Activated CD4-positive, alpha-beta T cell treated with anti-CD3 and anti-CD28 coated beads, Interleukin-2, amount 10 ng/mL, durations not matched to agents 24 days and 14 days (primary cell): ENCODE measurements around the gene DNAJB4. TPM values are rescaled to one million over a fixed set of nuclear protein-coding genes. Genes with fewer than 3 reads are reported as not detected.
"Not testable (repeated sequence)": the region's sequence is repeated elsewhere in the genome, so short reads cannot be mapped to it uniquely, and the experiment has no call there.

Source experiments
- DNase-seq: peaks from one replicate; pipeline ENCODE4 v3.0.0; 2022
- H3K27ac Mint-ChIP-seq: one replicate; pipeline ENCODE4 v1.8.0; 2022; ENCODE audit warnings: mild to moderate bottlenecking, mixed read lengths
- H3K27me3 Mint-ChIP-seq: one replicate; pipeline ENCODE4 v1.8.0; 2022; ENCODE audit warnings: mixed read lengths
- H3K36me3 Mint-ChIP-seq: one replicate; pipeline ENCODE4 v1.8.0; 2022; ENCODE audit warnings: low read depth, mild to moderate bottlenecking, mixed read lengths
- H3K4me1 Mint-ChIP-seq: one replicate; pipeline ENCODE4 v1.8.0; 2021; ENCODE audit warnings: mixed read lengths
- H3K4me3 Mint-ChIP-seq: one replicate; pipeline ENCODE4 v1.8.0; 2022; ENCODE audit warnings: mild to moderate bottlenecking, moderate library complexity, mixed read lengths
- H3K9me3 Mint-ChIP-seq: one replicate; pipeline ENCODE4 v1.8.0; 2021; ENCODE audit warnings: mixed read lengths
- intact Hi-C: fragments of 100-400 bp; cut with micrococcal nuclease; formaldehyde crosslinking; loops from one replicate; pipeline ENCODE4 v1.15.1; 2023
- total RNA-seq: library from RNA; stranded (reverse); gene quantifications from 2 replicates; pipeline ENCODE4 v1.2.3, GENCODE V29; 2022

The DNAJB4 gene
- total RNA-seq, 1 donor from 2014 or later: 11.0 TPM

DNA sequence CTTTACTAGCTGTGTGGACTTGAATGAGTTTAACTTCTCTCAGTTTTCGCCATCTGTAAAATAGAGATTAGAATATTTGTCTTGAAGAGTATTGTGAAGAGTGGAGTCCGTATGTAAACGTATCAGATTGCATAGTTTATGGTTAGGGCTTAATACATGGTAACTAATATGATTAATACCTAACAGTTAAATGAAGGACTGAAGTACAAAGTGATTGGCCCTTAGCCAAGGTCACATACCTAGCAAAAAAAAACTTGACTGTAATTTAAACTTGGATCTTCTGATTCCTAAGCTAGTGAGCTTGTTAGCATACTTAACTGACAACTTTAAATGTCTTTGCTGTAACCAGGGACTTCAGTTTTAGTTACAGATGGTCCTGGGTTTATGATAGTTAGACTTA, 42.9 kb downstream of the DNAJB4 start:
- peaks cover 25% of the 10 kb centered on the region for H3K4me1 Mint-ChIP-seq
- H3K36me3 Mint-ChIP-seq: no peaks in the 10 kb centered on the region
- DNase-seq: no peak
- H3K27ac Mint-ChIP-seq: no peak overlapping the region
- H3K27me3 Mint-ChIP-seq: peaks cover 48% of the 10 kb centered on the region
- intact Hi-C loops: loop anchor here (2.0 to 10.0 kb wide), 2 partner anchors 67 to 365 kb away; partner anchors contain the start of gene ZZZ3
- no peaks in the 10 kb centered on the region for H3K9me3 Mint-ChIP-seq
- H3K4me3 Mint-ChIP-seq: no peak overlapping the region

DNA sequence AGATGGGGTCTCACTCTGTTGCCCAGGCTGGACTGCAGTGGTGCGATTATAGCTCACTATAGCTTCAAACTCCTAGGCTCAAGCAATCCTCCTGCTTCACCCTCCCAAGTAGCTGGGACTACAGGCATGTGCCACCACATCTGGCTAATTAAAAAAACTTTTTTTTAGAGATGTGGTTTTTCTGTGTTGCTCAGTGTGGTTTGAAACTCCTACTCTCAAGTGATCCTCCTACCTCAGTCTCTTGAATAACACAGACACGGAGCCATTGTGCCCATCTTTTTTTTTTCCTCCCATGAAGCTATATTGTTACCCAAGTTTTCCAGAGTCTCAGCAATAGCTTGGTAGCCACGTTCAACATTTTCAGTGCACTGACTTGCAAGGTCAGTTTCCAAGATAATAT, 43.7 kb downstream of the DNAJB4 start:
- Mint-ChIP-seq H3K9me3 (no peaks in the 10 kb centered on the region), H3K4me3 (no peak overlapping the region), H3K4me1 (peaks cover 28% of the 10 kb centered on the region), H3K27ac (no peak overlapping the region), H3K36me3 (no peaks in the 10 kb centered on the region), H3K27me3 (peaks cover 41% of the 10 kb centered on the region)
- peak; percentile 34 for DNase-seq
- intact Hi-C loops: loop anchor here (10.0 kb wide), 1 partner anchor 66 kb away; no protein-coding TSS in a partner anchor

DNA sequence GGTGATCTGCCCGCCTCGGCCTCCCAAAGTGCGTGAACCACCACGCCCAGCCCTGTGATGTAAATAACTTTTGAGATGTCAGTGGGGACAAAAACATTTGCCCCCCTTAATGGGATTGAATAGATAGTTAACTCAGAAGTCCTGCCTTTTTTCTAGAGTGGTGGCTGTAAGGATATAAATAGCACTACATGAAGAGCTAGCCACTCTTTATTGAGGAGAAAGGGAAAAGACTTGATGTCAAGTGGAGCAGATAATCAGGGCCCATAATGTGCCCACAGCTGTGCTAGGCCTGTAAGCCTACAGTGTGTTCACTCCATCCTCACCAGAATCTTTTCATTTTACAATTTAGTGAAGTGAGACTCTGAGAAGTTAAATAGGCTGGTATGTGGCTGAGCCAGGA, 44.7 kb downstream of the DNAJB4 start:
- H3K9me3 Mint-ChIP-seq: no peaks in the 10 kb centered on the region
- no peak overlapping the region for H3K27ac Mint-ChIP-seq
- DNase-seq: no peak
- peaks cover 28% of the 10 kb centered on the region for H3K4me1 Mint-ChIP-seq
- intact Hi-C loops: loop anchor here (10.0 kb wide), 1 partner anchor 65 kb away; no protein-coding TSS in a partner anchor
- no peak overlapping the region for H3K4me3 Mint-ChIP-seq
- no peaks in the 10 kb centered on the region for H3K36me3 Mint-ChIP-seq
- H3K27me3 Mint-ChIP-seq: peaks cover 36% of the 10 kb centered on the region

DNA sequence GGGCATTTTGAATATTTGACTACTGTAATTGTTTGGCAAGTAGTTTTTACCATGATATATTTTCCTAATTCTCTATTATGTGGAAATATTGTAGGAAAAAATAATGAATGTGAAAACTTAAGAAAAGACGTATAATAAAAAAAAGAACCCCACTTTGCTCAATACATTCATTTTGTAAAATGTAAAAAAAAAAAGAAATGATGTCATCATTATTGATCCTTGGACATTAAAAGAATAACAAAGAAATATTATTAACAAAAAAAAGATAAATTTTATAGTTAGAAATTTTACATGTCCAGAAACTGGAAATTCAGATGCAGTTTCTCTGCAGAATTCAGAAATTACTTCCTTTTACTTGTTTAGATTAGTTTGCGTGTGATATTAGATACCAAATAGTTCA, 46.3 kb downstream of the DNAJB4 start:
- H3K27me3 Mint-ChIP-seq: peaks cover 23% of the 10 kb centered on the region
- intact Hi-C loops: no loop called here
- no peak overlapping the region for H3K27ac Mint-ChIP-seq
- H3K4me1 Mint-ChIP-seq: peaks cover 20% of the 10 kb centered on the region
- peaks cover 7% of the 10 kb centered on the region for H3K9me3 Mint-ChIP-seq
- H3K4me3 Mint-ChIP-seq: no peak overlapping the region
- DNase-seq: no peak
- H3K36me3 Mint-ChIP-seq: no peaks in the 10 kb centered on the region

DNA sequence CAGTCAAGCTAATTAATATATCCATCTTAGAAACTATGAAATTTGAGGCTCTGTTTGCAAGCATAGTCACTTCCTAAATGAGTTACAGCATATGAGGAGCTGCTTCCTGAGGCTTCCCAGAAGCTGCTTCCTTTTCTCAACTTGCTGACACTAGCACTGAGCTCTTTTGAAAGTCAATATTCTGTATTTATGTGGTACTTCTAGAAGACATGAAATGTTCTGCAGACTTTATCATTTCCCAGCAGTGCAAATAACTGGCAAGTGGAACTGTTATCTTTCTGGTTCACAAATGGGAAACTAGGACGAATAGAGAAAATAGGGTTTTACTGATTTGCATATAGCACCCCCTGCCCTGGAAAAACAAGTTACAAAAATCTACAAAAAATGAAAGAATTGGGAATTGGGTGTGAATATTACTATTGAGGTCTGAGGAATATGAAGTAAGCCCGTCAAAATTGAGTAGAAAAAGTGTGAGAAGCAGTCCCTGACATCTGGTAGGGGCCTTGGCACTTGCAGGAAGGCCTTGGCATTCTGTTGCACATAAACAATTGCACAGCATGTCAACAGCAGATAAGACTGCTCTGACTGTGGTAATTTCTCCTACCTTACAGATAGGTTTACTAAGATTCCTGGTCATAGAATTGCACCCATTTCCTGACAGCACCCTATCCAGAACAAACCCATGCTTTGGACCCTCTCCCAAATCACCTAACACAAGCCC, 48.1 kb downstream of the DNAJB4 start:
- intact Hi-C loops: no loop called here
- Mint-ChIP-seq H3K36me3 (no peaks in the 10 kb centered on the region), H3K27ac (no peak overlapping the region), H3K4me1 (peaks cover 14% of the 10 kb centered on the region), H3K9me3 (peaks cover 7% of the 10 kb centered on the region), H3K27me3 (peaks cover 11% of the 10 kb centered on the region), H3K4me3 (no peak overlapping the region)
- no peak for DNase-seq

DNA sequence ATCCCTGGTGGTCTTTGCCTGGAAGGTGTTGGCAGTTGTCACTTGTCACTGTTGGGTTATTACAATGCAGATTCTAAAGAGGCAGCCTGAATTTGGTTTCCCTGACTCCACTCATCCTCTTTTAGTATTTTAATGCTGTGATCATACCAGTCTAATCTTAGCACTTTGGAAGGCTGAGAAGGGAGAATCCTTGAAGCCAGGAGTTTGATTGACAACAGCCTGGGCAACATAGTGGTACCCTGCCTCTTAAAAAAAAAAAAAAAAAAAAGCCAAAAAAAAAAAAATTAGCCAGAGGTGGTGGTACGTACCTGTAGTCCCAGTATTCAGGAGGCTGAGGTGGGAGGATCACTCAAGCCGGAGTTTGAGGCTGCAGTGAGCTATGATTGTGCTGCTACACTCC, 48.8 kb downstream of the DNAJB4 start:
- Mint-ChIP-seq H3K27ac (no peak overlapping the region), H3K4me3 (no peak overlapping the region), H3K9me3 (peaks cover 7% of the 10 kb centered on the region), H3K36me3 (no peaks in the 10 kb centered on the region), H3K27me3 (peaks cover 8% of the 10 kb centered on the region), H3K4me1 (peaks cover 11% of the 10 kb centered on the region)
- no peak for DNase-seq
- intact Hi-C loops: no loop called here

DNA sequence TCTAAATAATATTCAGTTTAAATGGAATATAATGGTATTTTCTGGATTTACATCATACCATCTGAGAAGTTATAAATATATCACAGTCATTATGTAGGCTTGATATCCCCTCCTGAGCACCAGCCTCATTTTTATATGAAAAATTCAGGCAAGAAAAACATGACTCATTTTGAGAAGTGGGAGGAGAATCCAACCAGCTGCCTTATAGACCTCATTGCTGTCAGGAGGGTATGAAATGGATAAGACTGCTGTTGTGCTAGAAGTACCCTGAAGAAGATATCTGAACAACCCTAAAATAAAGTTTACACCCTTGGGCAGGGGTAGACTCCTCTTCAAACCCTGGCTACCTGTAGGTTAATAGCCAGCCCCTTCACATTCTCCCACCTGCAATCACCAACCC, 49.8 kb downstream of the DNAJB4 start:
- H3K4me1 Mint-ChIP-seq: peaks cover 8% of the 10 kb centered on the region
- no peak overlapping the region for H3K4me3 Mint-ChIP-seq
- no peaks in the 10 kb centered on the region for H3K36me3 Mint-ChIP-seq
- intact Hi-C loops: no loop called here
- H3K27me3 Mint-ChIP-seq: peaks cover 12% of the 10 kb centered on the region
- peaks cover 7% of the 10 kb centered on the region for H3K9me3 Mint-ChIP-seq
- H3K27ac Mint-ChIP-seq: no peak overlapping the region
- no peak for DNase-seq

DNA sequence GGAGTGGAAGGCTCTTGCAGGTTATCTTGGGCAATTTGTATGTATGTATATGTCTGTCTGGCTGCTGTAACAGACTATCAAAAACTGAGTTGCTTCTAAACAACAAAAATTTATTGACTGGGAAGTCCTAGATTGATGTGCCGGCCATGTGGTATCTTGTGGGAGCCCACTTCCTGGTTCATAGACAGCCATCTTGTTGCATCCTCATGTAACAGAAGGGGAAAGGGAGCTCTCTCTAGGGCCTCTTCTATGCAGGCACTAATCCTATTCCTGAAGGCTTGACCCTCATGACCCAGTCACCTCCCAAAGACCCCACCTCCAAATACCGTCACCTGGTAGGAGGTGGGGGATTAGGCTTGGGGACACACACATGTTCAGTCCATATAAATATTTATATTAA, 50.2 kb downstream of the DNAJB4 start:
- peaks cover 12% of the 10 kb centered on the region for H3K27me3 Mint-ChIP-seq
- H3K9me3 Mint-ChIP-seq: peaks cover 7% of the 10 kb centered on the region
- intact Hi-C loops: no loop called here
- H3K27ac Mint-ChIP-seq: no peak overlapping the region
- H3K4me3 Mint-ChIP-seq: no peak overlapping the region
- DNase-seq: no peak
- H3K36me3 Mint-ChIP-seq: no peaks in the 10 kb centered on the region
- H3K4me1 Mint-ChIP-seq: peaks cover 8% of the 10 kb centered on the region

DNA sequence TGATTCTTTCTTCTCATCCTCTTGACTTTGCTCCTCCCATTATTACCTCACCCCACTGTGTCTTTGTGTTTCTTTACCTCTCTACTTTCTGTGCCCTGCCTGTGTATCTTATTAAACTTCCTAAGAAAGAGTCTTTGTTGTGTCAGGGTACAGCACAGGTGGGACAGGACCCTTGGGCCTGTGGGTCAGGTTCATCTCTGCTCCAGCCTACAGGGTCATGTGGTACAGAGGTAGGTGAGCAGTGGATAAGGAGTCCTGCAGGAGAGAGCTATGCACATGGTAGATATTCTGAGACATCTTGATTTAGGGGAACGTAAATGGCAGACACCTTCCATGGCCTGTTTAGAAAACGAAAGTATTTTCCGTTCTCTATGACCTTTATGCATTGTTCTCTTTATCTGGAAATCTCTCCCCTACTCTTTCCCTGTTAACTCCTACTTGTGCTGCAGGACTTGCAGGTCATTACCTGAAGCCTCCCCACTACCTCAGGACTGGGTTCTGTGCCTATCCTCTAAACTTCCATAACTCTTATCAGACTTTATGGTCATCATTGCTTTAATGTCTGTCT, 50.9 kb downstream of the DNAJB4 start:
- intact Hi-C loops: no loop called here
- Mint-ChIP-seq H3K4me1 (peaks cover 8% of the 10 kb centered on the region), H3K27ac (no peak overlapping the region), H3K27me3 (peaks cover 14% of the 10 kb centered on the region), H3K36me3 (no peaks in the 10 kb centered on the region), H3K4me3 (no peak overlapping the region), H3K9me3 (peaks cover 7% of the 10 kb centered on the region)
- no peak for DNase-seq

DNA sequence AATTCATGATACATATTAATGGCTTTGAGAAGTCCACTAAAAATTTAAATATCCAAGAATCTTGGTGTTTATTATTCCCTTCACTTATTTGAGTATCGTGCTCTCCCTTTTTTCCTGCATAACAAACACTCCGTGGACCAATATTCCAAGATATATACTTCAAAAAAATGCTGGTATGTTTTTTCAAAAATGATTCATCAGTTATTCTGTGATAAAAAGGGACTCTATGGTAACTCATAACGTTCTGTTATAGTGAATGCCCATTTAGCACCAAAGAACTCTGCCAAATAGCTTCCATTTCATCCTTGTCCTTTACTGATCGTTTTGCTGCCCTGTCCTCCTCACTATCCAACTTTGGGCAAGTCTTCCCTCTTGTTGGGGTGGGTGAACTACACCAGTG, 53.9 kb downstream of the DNAJB4 start:
- H3K9me3 Mint-ChIP-seq: peaks cover 7% of the 10 kb centered on the region
- peaks cover 6% of the 10 kb centered on the region for H3K4me1 Mint-ChIP-seq
- intact Hi-C loops: no loop called here
- peaks cover 15% of the 10 kb centered on the region for H3K27me3 Mint-ChIP-seq
- no peak overlapping the region for H3K4me3 Mint-ChIP-seq
- no peaks in the 10 kb centered on the region for H3K36me3 Mint-ChIP-seq
- DNase-seq: no peak
- no peak overlapping the region for H3K27ac Mint-ChIP-seq

DNA sequence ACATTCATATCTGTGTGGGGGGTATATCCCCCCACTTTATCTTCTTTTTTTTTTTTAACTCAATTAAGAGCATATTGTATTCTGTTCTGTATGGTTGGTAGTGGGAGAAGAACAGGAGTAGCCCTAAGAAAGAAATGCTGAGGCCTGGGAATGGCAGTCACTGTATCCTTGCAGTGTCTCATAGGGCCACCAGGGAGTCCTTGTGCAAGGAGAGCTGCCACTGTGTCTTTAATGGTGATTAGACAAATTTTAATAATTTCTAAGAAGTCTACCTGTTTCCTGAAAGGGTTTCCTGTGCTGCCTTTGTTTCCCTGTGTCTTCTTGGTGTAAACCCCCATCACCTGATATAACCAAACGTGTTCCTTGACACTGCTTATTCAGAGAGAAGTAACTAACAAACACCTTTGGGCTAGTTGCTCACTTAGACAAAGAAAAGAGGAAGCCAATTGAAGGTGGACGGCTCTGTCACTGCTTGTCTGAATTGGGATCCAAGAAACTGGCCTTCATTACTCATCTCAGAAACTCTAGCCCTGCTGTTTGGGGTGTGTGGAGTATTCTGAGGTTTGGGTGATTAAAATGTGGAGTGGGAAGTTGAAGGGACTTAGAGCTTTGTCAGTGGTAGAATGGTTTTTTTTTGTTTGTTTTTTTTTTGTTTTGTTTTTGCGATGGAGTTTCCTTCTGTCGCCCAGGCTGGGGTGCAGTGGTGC, 56.3 kb downstream of the DNAJB4 start:
- Mint-ChIP-seq H3K4me3 (no peak overlapping the region), H3K36me3 (no peaks in the 10 kb centered on the region), H3K27me3 (peaks cover 27% of the 10 kb centered on the region), H3K27ac (no peak overlapping the region), H3K4me1 (peaks cover 2% of the 10 kb centered on the region), H3K9me3 (peaks cover under 1% of the 10 kb centered on the region)
- DNase-seq: no peak
- intact Hi-C loops: no loop called here

DNA sequence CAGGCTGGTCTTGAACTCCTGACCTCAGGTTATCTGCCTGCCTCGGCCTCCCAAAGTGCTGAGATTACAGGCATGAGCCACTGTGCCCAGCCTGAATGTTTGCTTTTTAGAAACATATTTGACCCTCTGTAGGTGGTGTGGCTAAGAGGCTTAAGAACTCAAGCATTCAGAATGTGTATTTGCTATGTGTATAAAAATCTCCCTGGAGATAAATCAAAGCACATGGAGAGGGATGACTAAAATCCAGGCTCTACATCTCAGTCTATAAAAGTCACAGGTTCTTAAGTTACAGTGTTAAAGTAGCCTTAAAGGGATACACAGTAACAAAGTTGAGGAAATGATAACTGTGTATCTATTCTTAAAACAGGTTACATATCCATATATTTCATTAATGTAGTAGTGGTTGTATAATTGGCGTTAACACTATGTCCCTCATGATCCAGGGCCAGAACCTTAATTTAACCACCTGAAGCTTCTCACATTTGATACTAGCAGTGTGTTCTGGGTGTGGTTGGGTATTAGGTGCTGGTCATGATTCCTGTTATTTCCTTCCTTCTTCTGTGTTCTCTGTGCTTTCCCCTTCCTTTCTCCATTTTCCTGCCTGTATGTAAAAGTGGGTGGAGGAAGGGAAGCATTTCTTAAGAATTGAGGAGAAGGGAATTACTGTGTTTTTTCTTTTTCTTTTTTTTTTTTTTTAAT, 57.2 kb downstream of the DNAJB4 start:
- DNase-seq: no peak
- Mint-ChIP-seq H3K27me3 (peaks cover 30% of the 10 kb centered on the region), H3K36me3 (no peaks in the 10 kb centered on the region), H3K27ac (no peak overlapping the region), H3K9me3 (no peaks in the 10 kb centered on the region), H3K4me3 (no peak overlapping the region), H3K4me1 (peaks cover 2% of the 10 kb centered on the region)
- intact Hi-C loops: no loop called here

DNA sequence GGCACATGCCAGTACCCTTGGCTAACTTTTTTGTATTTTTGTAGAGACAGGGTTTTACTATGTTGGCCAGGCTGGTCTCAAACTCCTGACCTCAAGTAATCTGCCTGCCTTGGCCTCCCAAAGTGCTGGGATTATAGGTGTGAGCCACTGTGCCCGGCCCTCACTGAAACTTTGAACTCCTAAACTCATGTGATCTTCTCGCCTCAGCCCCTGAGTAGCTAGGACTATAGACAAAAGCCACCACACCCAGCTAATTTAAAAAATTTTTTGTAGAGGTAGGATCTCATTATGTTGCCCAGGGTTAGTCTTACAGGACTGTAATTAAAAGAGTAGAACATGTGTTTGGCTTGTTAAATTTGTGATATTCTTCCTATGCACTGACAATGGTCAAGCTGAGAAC, 60.1 kb downstream of the DNAJB4 start:
- intact Hi-C loops, H3K9me3 Mint-ChIP-seq, H3K4me1 Mint-ChIP-seq, H3K36me3 Mint-ChIP-seq, H3K4me3 Mint-ChIP-seq, H3K27ac Mint-ChIP-seq, DNase-seq: not testable (repeated sequence)
- H3K27me3 Mint-ChIP-seq: peaks cover 30% of the 10 kb centered on the region
